ENCODE measurements around the gene RALGPS1.

Gene RALGPS1

GRCh38 chr9:127058011-127058644, 143.5 kb downstream of the RALGPS1 start:
- no peak for FAIRE-seq

DNA sequence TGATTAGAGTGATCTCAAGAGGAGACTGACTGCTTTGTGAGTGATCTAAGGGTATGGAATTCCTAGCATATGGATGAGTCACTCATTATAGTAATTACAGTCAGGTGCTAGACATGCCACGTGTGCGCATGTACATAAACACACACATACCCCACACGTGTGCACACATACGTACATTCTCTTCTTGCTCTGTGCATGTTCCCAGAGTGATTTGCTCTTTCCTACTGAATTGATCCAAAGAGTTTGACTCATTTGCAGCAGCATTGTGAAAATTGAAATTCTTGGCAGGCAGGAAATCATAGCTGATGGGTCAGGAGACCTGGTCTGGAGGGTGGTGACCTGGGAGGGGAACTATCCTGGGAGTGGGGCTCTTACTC, 144.1 kb downstream of the RALGPS1 start:
- no peak for FAIRE-seq

DNA sequence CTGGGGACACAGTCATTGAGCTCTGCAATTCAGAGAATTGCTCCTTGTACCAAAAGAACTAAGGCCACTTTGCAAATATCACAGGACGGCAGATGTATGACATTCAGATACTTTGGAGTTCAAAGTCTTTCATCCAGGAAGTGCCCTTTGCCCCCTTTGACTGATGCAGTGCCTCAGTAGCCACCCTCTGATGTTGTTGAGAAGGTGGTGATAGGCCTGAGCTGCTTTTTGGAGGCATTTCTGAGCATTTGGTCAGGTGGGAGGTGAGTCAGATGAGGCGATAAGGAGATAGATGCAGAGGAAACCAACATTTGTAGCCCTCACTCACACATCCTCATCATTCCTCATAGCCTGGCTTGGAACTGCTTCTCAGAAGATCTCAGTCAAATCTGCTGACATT, 144.4 kb downstream of the RALGPS1 start:
- FAIRE-seq, result no peak

DNA sequence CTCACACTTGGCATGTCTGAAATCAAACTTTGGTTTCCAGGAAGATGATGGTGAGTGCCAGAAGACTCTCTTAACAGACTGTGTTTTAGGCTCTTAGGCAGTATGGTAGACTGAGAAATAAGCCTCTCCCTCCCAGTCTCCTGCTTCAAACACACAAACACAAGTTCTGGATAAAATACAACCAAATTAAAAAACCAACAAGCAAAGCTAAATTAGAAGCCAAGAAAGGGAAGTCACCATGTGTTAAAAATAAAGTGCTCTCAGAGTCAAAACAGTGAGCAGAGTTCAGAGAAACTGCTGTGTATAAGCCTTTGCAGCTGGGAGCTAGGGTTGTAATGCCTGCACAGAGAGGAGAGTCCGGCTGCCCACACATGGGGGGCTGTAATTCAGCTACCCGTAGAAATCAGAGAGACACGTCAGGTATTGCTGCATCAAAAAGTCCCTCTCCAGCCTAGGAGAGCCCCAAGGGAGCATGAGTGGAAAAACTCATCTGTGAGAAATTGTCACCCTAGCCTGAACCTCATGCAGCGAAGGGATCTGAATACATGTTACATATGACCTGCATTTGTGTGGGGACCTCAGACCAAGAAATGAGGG, 145.3 kb downstream of the RALGPS1 start:
- FAIRE-seq, result peak; percentile 84

- no peak for FAIRE-seq
Measured at GRCh38 chr9:127061411-127061810, 146.8 kb downstream of the RALGPS1 start.

- FAIRE-seq, result no peak
Measured at GRCh38 chr9:127064335-127064734, 149.8 kb downstream of the RALGPS1 start.

GRCh38 chr9:127065592-127065991, 151.0 kb downstream of the RALGPS1 start:
- no peak for FAIRE-seq

DNA sequence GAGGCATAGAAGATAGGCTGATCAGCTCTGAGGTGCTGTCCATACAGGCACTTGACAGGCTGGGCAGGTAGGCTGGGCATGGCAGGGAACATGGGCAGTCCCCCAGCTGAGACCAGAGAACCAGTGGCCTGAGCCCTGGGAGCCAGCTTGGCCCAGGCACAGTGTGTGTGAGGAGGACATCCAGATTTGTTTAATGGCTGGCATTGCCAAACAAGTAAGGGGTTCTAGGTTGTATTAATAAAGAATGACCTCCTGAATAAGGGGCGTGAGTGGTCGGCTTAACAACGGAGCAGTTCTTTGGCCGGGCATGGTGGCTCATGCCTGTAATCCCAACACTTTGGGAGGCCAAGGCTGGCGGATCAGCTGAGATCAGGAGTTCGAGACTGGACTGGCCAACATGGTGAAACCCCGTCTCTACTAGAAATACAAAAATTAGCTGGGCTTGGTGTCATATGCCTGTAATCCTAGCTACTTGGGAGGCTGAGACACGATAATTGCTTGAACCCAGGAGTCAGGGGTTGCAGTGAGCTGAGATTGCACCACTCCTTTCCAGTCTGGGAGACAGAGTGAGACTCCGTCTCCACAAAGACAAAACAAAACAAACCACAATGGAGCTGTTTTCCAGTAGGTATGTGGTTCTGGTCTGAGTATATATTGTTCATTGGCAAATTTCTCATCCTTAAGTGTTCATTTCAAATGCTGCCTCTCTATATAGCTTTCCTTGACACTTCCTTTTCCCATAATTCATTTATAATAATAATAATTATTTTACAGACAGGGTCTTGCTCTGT, 151.7 kb downstream of the RALGPS1 start:
- FAIRE-seq, result no peak

GRCh38 chr9:127066851-127067136, 152.2 kb downstream of the RALGPS1 start:
- no peak for FAIRE-seq

DNA sequence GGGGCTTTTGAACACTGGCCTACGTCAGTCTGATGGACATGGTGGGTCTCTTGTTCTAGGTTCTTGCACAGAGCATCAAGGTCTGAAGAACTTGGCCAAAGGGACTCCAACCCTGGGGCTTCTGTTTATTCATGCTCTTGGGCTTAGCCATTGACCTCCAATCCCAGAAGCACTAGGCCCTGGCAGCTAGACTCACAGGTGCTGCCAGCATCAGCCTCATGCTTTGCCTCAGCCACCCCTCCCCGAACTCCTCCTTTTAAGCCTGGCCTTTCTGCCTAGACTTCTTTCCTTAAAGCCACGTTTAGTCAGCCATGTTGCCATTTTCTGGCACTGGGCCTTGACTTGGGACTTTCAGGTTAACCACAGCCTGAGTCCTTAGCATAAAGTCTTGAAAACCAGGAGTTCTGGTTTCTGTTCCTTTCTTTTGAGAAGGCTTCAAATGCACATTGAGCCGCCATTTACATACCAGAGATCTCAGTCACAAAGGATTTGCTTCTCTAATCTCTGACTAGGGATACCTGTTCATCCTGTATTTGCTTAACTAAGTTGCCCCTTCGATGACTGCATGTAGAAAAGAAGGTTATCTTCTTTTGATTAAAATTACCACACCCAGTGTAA, 153.1 kb downstream of the RALGPS1 start:
- no peak for FAIRE-seq

DNA sequence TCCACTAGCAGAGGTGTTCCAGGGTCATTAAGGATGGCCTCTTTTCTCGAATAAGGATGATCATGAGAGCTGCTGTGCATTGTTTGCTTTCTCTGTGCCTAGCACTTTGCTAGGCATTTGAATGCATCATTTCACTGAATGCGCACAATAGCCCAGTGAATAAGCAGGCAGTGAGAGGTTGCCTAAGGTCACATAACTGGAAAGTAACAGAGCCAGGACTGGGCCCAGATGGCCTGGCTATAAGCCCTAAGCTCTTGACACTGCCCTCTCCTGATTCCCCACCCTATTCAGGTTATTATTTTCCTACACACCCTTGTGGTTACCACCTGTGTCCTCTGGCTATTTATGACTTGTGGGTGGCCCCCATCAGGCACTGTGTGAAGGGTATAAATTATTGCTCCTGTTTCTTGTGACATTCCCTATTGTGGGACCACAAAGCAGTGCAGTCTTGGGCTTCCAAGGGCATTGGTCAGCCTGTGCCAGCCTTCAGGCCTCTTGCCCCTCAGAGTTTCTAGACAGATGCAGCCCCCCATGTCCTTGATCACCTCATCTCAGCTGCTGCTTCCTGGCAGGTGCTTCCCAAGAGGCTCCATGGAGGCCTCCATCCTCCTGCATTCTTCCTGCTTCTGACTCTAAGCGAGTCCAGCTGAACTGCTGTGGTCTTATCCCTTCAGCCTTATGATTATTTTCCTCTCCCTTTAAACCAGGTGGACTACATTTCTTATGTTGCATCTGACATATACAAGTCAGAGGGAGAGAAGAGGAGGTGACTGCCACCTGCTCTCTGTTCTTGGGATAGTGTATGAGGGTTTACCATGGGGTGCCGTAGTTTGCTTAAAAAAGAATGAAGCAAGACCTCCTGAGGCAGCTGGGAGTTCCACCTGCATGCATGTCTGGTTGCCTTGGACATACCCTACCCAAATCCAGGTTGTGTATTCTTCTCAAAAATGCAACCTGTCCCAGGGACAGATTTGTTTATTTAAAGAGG, 160.3 kb downstream of the RALGPS1 start:
- FAIRE-seq, result no peak

DNA sequence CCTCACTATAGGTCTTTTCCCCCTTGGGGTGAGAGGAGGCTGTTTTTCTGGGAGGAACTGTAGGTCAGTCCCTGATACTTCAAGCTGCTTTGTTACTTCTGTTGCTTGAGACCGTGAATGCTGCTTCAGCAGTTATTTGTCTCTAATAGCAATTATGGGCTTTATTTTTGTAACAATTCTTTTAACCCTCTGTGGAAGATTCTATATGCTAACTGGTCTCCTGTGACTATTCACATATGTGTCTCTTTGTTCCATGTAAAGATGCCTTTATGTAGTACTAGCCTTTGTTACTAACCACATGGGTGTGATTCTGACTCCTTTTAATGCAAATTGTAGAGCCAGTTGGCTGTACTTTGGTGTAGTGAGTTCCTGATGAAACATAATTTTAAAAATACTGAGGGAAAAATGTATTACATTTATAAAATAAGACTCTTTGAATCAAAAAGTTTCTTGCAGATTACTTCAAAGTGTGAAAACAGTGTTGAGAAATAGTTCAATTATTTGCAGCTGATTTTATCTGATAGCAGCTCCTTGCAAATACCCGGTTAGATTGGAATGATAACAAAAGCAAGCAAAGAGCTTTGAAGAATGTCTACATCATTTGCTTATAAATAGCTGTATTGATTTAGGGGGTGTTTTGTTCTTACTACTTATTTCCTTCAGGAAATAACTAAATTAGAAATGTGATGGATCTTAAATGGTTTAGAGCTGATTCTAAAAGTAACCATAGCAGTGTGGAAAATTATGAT, 161.2 kb downstream of the RALGPS1 start:
- FAIRE-seq, result no peak

GRCh38 chr9:127076860-127077643, 162.5 kb downstream of the RALGPS1 start:
- FAIRE-seq, result no peak

DNA sequence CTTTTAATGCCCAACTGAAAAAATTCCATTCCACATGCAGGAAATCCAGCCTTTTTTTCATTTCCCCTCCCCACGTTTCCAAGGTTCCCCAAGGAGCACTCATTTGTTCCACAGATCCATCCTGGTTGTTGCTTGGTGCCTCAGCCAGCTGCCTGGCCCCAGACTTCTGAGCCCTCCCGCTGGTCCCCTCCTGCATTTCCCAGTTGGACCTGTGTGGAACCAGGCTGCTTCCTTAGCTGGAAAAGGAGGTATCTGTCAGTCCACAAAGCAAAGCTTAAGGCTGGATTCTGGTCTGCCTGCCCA, 163.0 kb downstream of the RALGPS1 start:
- FAIRE-seq, result no peak

DNA sequence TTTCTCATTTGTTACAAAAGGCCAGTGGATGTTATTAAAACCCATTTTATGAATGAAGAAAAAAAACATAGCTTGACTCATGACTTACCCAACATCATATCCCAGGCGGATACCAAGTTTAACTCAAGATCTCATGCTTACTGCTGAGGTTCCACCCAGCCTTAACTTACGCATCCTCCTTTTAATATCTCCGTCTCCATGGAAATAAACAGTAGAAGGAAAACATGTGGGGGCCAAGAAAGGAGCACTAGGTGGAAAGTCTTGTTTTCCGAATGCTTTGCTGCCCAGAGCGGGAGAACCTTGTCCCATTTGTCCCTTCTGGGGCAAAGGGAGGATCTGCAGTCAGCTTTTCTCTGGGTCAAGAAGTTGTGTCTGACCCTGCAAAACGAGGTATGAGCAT, 163.8 kb downstream of the RALGPS1 start:
- FAIRE-seq, result no peak

DNA sequence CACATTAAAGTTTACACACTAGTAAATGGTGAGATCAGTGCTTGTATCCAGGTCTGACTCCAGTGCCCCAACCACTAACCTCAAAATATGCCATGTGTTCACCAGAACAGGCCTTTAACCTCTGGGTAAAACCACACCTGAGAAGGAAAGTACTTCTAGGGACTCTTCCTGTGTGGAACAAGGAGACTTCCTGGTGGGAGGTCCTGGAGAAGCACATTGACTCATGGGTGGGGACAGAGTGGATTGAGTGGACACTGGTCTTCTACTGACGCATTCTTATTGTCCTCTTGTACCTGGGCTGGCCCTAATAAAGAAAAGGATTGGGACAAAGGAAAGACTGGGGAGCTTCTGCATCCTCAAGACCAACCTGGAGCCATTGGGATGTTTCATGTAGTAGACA, 164.4 kb downstream of the RALGPS1 start:
- FAIRE-seq, result no peak

DNA sequence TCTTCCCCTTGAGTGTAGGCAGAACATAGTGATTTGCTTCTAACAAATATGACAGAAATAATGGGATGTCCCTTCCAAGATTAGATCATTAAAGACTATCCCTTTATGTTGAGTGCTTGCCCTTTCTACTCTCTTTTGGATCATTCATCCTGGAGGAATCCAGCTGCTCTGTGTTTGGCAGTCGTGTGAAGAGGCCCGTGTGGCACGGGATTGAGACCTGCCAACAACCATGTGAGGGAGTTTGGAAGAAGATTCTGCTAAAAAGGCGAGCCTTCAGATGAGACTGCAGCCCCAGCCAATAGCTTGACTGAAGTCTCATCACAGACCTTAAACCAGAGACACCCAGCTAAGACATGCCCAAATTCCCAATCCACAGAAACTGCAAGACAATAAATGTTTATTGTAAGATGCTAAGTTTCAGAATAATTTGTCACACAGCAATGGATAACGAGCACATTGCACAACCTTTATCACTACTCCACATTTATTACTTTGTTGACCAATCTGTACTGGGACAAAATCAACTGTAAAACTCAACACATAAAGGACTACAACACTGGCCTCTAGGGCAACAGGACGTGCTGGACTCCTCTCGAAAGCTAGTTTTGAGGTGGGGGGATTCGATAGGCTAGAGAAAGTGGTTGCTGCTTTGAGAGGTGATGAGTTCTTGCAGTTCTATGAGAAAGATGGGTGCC, 165.0 kb downstream of the RALGPS1 start:
- no peak for FAIRE-seq

- no peak for FAIRE-seq
Measured at GRCh38 chr9:127081250-127082185, 166.9 kb downstream of the RALGPS1 start.
